GM18517 (cell line): ENCODE measurements around the gene AP2A2.

Experiments
- ATAC-seq: cut with Tn5 transposase; IDR thresholded peaks from one replicate; pipeline ENCODE4 v1.9.1; 2021; ENCODE audit warnings: mild to moderate bottlenecking, moderate library complexity; ENCODE audit not compliant: unreplicated experiment

The AP2A2 gene

DNA sequence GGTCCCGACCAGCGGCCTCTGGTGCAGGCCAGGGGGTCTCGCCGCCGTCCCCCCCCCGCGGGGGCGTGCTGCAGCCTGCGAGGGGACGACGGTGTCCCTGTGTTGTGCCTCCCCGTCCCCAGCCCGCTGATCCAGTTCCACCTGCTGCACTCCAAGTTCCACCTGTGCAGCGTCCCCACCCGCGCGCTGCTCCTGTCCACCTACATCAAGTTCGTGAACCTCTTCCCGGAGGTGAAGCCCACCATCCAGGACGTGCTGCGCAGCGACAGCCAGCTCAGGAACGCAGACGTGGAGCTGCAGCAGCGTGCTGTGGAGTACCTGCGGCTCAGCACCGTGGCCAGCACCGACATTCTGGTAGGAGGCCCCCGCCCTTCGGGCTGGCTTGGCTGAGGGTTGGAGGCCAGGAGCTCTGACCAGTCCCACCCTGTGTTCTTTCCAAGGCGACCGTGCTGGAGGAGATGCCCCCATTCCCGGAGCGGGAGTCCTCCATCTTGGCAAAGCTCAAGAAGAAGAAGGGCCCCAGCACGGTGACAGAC lies 68.0 kb downstream of the AP2A2 start:
- ATAC-seq: no peak

DNA sequence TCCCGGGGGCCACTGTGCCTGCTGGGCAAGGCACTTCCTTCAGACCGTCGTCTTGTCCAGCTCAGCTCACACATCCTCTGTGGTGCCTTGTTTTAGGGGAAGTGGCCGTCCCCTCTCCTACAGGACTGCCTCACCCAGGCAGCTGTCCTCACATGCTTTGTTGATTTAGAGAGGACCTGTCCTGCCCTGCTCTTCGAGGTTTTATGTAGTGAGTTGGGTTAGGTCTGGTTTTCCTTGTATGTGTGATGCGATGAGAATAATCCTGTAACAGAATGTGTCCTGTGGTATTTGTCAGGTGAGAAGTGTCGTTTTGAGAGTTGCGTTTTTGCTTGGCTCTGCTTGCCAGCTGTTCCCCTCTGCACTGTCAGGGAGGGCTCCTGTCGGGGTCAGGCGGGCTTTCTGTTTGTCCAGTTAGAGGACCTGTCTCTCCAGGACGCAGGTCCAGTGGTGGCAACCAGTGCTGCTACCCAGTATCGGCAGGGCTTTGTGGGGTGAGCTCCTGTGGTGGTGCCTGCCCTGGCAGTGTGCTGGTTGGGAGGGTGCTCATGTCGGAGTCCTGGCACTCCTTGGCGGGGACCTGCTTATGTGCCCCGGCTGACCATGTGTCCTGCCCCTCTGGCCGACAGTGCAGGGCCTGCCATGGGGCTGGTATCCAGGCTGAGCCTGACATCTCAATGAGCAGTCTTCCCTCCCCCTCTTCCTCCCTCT lies 69.5 kb downstream of the AP2A2 start:
- ATAC-seq: no peak

GRCh38 chr11:995752-996420 lies 70.2 kb downstream of the AP2A2 start:
- ATAC-seq: peak; percentile 75

- no peak for ATAC-seq
These were observed 71.0 kb downstream of the AP2A2 start for GRCh38 chr11:996681-997080.

DNA sequence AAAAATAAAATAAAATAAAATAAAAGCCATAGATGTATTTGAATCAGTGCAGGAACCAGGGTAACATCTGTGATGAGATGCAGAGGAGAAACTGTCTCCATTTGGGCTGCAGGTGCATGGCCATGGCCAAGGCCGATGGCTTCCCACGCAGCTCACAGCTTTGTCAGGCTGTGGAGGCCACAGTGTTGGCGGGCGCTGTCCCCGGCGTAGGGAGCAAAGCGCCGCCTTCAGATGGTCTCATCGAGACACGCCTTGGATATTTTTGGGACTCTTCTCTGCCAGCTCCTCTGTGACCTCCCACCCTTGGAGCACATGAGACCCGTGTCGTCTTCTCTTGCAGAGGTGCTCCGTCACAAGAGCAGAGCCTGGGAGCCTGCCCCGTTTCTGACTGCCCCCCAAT lies 72.2 kb downstream of the AP2A2 start:
- no peak for ATAC-seq

DNA sequence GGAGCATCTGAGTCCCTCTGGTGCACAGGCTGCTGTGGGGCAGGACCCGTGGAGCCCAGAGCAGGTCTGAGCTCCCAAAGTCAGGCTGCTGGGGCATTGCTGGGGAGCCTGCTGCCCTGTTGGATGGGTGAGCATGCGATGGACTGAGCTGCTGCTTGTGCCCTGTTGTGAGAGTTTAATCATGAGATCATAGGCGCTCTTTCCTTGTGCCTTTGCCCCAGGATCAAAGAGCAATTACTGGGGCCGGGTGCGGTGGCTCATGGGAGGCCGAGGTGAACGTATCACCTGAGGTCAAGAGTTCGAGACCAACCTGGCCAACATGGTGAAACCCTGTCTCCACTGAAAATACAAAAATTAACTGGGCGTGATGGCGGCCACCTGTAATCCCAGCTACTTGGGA lies 73.3 kb downstream of the AP2A2 start:
- ATAC-seq: no peak

- no peak for ATAC-seq
These were observed 74.9 kb downstream of the AP2A2 start for GRCh38 chr11:1000357-1001278.

DNA sequence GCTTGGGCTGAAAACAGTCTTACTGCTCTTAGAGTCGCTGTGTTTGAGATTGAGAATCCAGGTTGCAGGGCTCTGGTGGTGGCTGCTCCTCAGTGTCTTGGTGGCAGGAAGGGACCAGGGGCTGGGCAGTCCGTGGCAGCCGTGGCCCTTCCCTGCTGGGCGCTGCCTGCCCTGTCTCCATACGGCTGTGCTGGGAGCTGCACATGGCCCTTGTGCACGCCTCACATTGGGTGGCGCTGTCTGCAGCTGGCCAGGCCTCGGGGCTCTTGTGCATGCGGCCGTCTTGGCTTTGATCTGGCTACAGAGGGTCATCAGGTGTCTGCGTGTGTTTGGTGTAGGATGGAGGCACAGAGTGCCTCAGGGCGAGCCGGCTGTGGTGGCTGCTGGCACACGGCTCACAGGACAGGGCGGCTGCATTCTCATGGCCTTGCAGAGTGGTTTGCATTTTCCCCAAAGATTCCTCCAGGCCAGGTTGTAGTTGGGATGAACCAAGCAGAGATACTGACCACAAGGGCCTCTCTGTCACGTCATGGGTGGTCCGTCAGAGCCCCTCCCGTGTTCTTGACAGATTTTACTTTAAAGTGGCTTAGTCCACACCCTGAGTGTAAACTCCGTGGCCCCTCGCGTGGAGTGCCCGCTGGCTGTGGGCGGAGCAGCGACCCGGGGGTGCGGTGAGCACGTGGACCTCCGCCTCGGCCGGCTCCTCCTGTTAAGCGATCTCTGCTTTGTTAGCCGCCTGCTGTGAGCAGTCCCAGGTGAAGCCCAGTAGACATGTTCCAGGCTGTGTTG lies 76.1 kb downstream of the AP2A2 start:
- no peak for ATAC-seq

DNA sequence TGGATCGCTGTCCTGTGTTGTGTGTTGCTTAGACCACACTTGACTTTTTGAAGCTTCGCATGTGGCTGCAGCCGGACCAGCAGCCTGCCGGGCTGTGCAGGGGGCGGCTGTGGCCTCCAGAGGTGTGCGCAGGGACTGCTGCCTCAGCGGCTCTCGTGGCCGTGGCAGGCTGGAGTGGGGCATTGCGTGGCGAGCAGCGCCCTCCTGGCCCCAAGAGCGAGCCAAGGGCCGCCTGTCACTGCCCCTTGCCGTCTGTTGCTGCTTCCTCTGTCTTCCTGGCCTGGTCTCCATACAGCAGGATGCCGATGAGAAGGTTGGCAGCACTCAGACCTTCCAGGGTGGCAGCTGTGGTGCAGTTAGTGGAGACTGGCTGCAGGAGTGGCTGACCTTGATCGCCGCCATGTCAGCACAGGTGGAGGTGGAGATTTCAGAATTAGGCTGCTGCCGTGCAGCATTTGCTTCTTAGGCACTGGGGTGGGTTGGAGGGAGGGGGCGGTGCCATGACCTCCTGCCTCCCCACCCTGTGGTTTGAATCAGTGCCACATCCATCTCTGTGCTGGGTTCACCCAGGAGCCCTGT lies 76.8 kb downstream of the AP2A2 start:
- ATAC-seq: no peak

DNA sequence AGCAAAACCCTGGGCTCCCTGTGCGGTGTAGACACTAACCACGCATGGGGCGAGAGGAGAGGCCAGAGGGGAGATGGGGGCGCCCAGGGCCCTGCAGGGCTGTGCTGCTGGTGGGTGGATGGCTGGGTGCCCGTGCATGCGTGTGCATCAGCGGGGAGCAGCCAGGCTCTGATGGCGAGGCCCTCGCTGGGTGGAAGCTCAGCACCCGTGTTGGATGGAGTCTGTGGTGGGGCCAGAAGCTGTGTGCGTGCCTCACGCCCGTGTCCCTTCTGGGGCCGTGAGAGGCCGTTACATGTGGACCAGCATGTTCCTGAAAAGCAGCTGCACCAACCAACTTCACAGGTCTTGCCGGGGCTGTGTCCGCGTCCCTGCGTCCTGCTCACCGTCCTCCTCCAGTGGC lies 77.5 kb downstream of the AP2A2 start:
- ATAC-seq: no peak

- no peak for ATAC-seq
These were observed 80.3 kb downstream of the AP2A2 start for GRCh38 chr11:1005928-1006327.

DNA sequence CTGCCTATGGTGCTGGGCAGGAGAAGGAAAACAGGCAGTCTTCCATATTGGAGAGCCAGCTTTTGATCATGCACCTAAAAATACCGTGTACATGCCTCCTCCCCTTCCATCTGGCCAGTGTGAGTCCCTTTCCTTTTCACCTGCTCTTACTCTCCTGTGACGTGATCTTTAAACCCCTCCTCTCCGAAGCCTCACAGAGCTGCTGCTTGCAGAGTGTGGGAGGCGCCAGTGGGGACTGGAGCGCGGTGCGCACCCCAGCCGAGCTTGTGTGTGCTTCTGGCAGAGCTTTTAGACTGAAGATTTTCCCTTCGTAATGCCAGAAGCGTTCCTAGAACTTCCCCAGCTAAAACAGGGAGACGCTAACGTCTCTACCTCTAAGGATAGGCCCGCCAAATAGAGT lies 81.1 kb downstream of the AP2A2 start:
- ATAC-seq: no peak

DNA sequence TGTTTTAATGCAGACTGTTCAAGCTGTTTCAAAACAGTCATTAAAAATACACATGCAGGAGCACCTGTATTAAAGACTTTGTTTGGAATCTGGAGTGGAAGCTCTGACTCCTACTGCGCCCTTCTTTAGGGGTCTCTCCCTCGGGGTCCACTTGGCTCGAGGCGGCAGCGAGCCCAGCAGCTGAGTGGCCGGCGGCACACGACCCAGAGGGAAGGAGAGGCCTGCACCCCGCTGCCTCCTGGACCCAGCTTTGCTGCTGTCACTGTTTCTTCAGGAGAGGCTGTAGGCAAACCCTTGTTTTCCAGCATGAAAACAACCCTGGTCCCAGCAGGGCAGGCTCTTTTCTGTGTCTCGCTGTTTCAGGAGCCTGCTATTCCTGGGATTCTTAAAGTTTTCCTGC lies 81.6 kb downstream of the AP2A2 start:
- ATAC-seq: no peak

GRCh38 chr11:1008001-1008802 lies 82.5 kb downstream of the AP2A2 start:
- no peak for ATAC-seq

GRCh38 chr11:1008803-1009145 lies 83.1 kb downstream of the AP2A2 start:
- ATAC-seq: no peak

DNA sequence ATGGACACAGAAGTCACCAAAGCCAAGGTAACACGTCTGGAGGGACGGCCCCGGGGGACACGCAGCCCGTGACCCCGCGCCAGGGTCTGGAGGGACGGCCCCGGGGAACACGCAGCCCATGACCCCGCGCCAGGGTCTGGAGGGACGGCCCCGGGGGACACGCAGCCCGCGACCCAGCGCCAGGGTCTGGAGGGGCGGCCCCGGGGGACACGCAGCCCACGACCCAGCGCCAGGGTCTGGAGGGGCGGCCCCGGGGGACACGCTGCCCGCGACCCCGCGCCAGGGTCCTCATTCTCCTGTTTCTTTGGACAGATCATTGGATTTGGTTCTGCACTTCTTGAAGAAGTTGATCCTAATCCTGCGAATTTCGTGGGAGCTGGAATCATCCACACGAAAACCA lies 83.7 kb downstream of the AP2A2 start:
- ATAC-seq: no peak

DNA sequence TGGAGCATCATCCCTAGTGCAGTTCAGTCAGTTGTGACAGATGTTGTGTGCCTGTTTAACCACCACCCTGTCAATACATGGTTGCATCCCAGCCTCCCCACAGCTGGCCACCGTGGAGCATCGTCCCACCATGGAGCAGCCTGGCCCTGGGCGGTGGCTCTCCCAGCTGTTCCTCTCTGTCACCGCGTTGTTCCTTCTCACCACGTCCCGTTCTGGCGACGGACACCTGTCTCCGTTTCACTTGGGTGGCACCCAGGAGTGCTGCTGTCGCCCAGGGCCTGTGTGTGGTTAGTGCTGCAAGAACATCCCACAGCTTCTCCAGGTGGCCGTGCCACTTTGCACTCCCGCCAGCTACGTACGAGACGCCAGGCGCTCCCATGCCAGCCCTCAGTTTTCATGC lies 84.3 kb downstream of the AP2A2 start:
- no peak for ATAC-seq

DNA sequence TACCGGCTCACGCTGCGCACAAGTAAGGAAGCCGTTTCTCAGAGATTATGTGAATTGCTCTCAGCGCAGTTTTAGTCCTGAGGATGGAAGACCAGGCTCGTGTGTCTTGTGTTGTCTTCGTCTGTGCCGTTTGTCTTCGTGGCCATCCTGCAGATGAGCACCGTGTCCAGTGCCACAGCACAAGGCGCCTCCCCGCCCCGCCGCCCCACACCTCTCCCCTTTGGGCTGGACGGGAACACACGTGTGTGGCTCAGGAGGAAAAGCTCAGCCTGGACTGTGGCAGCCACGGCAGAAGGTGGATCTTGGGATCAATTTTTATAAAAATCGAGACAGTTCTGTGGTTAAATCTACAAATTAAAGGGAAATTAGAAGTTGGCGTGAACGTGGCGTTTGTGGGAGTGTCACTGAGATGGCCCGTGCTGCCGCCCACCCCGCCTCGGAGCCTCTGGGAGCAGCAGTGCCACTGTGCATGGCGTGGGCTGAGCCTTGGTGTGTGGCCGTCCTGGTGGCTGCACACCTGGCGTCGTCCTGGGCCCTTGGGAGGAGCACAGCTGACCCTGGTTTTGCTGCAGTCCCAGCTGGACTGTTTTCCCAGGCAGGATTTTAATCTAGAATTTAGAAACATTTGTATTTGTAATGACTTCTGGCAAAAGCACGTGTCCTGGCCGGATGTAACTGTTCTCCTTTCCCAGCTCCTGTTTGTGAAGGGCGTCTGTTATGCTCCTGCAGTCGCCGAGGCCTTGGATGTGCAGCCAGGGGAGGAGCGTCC lies 85.1 kb downstream of the AP2A2 start:
- ATAC-seq: no peak

DNA sequence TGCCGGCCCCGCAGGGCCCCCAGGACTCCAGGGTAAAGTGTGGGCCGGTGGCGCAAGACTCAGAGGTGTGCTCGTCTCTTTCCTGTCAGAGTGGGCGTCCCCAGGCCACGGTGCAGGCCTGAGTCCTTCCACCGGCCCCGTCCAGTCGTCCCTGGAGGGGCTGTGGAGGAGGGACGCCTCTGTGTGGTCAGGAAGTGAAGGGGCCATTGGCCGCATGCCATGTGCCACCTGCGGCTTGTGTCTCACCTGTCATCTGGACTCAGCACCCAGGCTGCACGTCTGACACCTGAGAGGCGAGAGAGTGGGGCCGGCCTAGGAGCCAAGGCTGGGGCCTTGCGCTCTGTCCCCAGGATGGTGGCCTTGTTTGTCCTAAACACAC lies 85.6 kb downstream of the AP2A2 start:
- ATAC-seq: no peak
